Nephron (organoid): ENCODE data around the gene RIOK1.

Experiments used
- H3K27ac Mint-ChIP-seq, 3 experiments: 2 replicates each; pipeline ENCODE4 v1.8.0; 2020; ENCODE audit warnings: mixed read lengths in 3 of 3, mild to moderate bottlenecking in 2 of 3, moderate library complexity in 1 of 3
- H3K27me3 Mint-ChIP-seq: 2 replicates; pipeline ENCODE4 v1.8.0; 2021; ENCODE audit warnings: low read depth, mild to moderate bottlenecking, moderate library complexity, mixed read lengths
- H3K36me3 Mint-ChIP-seq: 2 replicates; pipeline ENCODE4 v1.8.0; 2020; ENCODE audit warnings: low read depth, mixed read lengths
- H3K4me1 Mint-ChIP-seq: 2 replicates; pipeline ENCODE4 v1.8.0; 2020; ENCODE audit warnings: mixed read lengths
- H3K4me3 Mint-ChIP-seq, 3 experiments: 2 replicates each; pipeline ENCODE4 v1.8.0; 2020; ENCODE audit warnings: mild to moderate bottlenecking in 3 of 3, mixed read lengths in 3 of 3, moderate library complexity in 2 of 3
- H3K9me3 Mint-ChIP-seq: 2 replicates; pipeline ENCODE4 v1.8.0; 2020; ENCODE audit warnings: mixed read lengths
- TF ChIP-seq, protein P1 (sequence below), 3 experiments: fragments of 200-600 bp; sonication (generic); IDR thresholded peaks; one replicate each; pipeline ENCODE4 v1.5.0; 2021; ENCODE audit warnings: antibody characterized with exemption in 3 of 3; ENCODE audit not compliant: unreplicated experiment in 3 of 3

RIOK1 gene

DNA sequence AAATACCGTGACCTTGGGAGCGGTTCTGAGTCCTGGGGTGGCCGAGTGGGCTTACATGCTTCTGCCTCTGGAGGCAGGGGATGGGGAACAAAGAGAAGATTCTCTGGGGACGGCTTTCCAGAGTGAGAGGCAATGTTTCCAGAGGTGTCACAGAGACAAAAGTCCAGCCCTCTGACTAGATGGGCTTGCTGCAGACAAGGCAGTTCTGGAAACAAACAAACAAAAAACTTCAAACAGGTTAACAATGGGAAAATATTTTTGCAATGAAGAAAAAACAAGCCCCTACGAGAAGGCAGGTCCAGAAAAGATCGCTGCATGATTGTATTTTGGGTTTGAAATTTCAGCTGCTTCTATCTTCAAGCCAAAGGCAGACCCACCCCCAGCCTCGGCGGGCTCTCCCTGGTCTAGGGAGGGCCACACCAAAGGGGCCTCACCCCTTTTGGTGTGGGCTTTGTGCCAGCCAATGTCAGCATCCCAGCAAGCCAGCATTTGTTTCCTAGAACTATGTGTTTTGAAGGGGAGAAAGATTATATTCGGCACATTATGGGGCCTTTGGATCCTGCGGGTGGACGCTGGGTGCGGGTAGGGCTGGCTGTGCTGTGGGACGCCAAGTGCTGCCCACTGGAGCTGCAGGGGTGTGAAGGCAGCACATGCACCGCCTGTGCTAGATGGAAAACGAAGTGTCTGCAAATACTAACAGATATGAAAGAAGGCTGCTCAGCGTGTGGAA lies 42.9 kb downstream of the RIOK1 start:
- Mint-ChIP-seq H3K9me3 (peaks cover 4% of the 10 kb centered on the region), H3K36me3 (peaks cover 4% of the 10 kb centered on the region), H3K4me1 (peaks cover 13% of the 10 kb centered on the region), H3K4me3 (no peak overlapping the region), H3K27me3 (peaks cover 9% of the 10 kb centered on the region), H3K27ac (no peak overlapping the region)
- TF ChIP-seq, protein P1, sequence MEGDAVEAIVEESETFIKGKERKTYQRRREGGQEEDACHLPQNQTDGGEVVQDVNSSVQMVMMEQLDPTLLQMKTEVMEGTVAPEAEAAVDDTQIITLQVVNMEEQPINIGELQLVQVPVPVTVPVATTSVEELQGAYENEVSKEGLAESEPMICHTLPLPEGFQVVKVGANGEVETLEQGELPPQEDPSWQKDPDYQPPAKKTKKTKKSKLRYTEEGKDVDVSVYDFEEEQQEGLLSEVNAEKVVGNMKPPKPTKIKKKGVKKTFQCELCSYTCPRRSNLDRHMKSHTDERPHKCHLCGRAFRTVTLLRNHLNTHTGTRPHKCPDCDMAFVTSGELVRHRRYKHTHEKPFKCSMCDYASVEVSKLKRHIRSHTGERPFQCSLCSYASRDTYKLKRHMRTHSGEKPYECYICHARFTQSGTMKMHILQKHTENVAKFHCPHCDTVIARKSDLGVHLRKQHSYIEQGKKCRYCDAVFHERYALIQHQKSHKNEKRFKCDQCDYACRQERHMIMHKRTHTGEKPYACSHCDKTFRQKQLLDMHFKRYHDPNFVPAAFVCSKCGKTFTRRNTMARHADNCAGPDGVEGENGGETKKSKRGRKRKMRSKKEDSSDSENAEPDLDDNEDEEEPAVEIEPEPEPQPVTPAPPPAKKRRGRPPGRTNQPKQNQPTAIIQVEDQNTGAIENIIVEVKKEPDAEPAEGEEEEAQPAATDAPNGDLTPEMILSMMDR (IDR thresholded peaks at IDR 0.05; ENCODE audit: unreplicated experiment in 3 of 3): no peak

DNA sequence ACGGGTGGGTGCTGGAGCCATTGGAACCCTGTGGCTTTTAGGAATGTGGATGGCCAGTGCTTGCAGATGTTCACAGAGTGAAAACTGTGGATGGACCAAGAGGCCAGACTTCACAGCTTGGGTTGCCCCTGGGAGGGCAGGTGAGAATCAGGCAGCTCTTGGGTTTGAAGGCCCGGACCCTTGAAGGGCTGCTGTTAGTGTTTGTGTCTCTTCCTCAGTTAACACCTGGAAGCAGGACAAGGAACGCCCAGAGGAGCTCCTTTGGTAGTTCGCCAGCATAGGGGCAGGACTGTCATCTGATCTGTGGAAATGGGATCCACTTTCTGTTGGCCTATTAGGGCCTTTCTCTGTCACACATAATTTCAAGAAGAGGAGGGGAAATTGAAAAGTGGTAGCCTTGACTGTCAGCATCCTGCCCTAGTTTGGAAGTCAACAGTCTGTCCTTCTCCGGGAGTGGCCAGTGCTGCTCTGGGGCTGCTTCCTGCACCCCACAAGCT lies 43.6 kb downstream of the RIOK1 start:
- TF ChIP-seq, protein P1 (IDR thresholded peaks at IDR 0.05; ENCODE audit: unreplicated experiment in 3 of 3): no peak
- peaks cover 4% of the 10 kb centered on the region for H3K9me3 Mint-ChIP-seq
- H3K27me3 Mint-ChIP-seq: peaks cover 8% of the 10 kb centered on the region
- H3K36me3 Mint-ChIP-seq: peaks cover 4% of the 10 kb centered on the region
- peaks cover 13% of the 10 kb centered on the region for H3K4me1 Mint-ChIP-seq
- no peak overlapping the region for H3K27ac Mint-ChIP-seq
- H3K4me3 Mint-ChIP-seq: no peak overlapping the region

DNA sequence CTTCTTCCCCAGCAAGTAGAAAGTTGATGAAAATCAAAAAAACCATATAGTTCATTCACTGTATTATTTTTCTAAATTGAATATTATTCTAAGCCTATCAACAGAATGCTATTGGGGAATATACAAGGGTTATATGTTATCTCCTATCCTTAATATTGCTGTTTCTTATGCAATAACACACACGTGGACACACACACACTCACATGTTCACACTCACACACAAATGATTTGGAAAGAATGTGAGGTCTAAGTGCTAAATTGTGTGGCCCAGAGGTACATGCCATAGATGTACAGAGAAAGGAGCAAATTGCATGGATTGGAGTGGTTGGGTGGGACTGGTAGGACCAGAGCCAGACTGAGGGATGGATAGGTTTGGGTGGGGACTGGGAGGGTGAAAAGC lies 45.1 kb downstream of the RIOK1 start:
- Mint-ChIP-seq H3K4me3 (no peak overlapping the region), H3K27ac (no peak overlapping the region), H3K4me1 (peaks cover 13% of the 10 kb centered on the region), H3K27me3 (peaks cover 8% of the 10 kb centered on the region), H3K9me3 (peaks cover 4% of the 10 kb centered on the region), H3K36me3 (peaks cover 4% of the 10 kb centered on the region)
- TF ChIP-seq, protein P1 (IDR thresholded peaks at IDR 0.05; ENCODE audit: unreplicated experiment in 3 of 3): no peak

DNA sequence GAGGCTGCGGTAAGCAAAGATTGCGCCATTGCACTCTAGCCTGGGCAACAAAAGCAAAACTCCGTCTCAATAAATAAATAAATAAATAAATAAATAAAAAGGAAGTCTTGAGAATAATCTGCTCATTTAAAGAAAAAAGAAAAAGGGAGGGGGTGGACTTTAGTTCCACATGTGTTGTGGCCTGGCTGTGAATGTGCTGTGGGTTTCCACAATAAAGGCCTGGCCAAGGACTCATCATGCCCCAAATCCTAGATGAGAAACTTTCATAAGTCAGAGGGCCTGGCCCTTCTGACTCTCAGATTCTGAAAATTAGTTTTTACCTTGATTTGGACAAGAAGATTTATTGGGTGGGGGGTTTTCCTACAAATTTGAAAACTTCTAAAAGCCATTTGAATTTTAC lies 48.4 kb downstream of the RIOK1 start:
- Mint-ChIP-seq H3K4me3 (no peak overlapping the region), H3K9me3 (peaks cover 7% of the 10 kb centered on the region), H3K36me3 (peaks cover 4% of the 10 kb centered on the region), H3K27me3 (peaks cover 4% of the 10 kb centered on the region), H3K4me1 (peaks cover 2% of the 10 kb centered on the region), H3K27ac (no peak overlapping the region)
- TF ChIP-seq, protein P1 (IDR thresholded peaks at IDR 0.05; ENCODE audit: unreplicated experiment in 3 of 3): no peak

DNA sequence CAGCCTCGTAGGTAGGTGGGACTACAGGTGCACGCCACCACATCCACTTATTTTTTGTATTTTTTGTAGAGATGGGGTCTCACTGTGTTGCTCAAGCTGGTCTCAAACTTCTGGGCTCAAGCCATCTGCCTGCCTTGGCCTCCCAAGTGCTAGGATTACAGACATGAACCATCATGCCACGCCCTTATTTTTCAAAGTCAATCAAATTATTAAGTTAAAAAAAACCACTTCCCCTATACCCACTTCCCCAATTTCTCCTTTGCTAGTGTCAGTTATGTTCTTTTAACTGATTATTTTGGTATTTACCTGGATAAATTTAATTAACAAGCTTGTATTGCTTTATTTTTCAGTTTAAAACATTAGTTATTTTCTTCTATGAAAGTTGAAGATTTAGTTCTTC lies 49.6 kb downstream of the RIOK1 start:
- peaks cover 4% of the 10 kb centered on the region for H3K27me3 Mint-ChIP-seq
- TF ChIP-seq, protein P1 (IDR thresholded peaks at IDR 0.05; ENCODE audit: unreplicated experiment in 3 of 3): no peak
- no peak overlapping the region for H3K27ac Mint-ChIP-seq
- H3K4me3 Mint-ChIP-seq: no peak overlapping the region
- H3K36me3 Mint-ChIP-seq: peaks cover 4% of the 10 kb centered on the region
- peaks cover 7% of the 10 kb centered on the region for H3K9me3 Mint-ChIP-seq
- no peaks in the 10 kb centered on the region for H3K4me1 Mint-ChIP-seq

DNA sequence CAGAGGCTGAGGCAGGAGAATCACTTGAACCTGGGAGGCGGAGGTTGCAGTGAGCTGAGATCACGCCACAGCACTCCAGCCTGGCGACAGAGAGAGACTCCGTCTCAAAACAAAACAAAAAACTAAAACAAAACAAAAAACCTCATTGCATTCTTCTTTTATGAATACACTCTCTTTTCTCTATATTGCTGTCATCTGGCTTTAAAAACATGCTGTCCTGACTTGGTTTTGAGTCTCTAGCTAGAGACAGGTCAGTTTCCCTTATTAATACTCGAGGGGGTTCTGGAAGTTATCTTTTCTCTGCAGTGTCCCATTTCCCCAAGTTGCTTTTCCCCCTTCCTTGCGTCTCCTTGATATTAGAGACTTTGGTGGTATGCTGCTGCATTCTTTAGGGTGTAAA lies 50.9 kb downstream of the RIOK1 start:
- H3K36me3 Mint-ChIP-seq: peaks cover 4% of the 10 kb centered on the region
- H3K27me3 Mint-ChIP-seq: peaks cover 7% of the 10 kb centered on the region
- no peak overlapping the region for H3K27ac Mint-ChIP-seq
- TF ChIP-seq, protein P1 (IDR thresholded peaks at IDR 0.05; ENCODE audit: unreplicated experiment in 3 of 3): no peak
- H3K4me3 Mint-ChIP-seq: no peak overlapping the region
- peaks cover 7% of the 10 kb centered on the region for H3K4me1 Mint-ChIP-seq
- peaks cover 7% of the 10 kb centered on the region for H3K9me3 Mint-ChIP-seq
